ENCODE data around the gene MAPKAPK3.

GRCh38 chr3:50650018-50650417, 33.1 kb downstream of the MAPKAPK3 start:
- TF ChIP-seq POLR2A (IDR thresholded peaks at IDR 0.05) (no peak), CTCF (IDR thresholded peaks at IDR 0.05) (no peak)

All from upper lobe of left lung (tissue), 4 donors.